K562 (cell line): ENCODE measurements around the gene HJV. TPM values are rescaled to one million over a fixed set of nuclear protein-coding genes. Genes with fewer than 3 reads are reported as not detected.
A peak's percentile ranks its signal among the peaks of the same experiment; 100 is the strongest.

Experiments
- ADNP ChIP-seq: fragments of 200-800 bp; sonication (Bioruptor generic); IDR thresholded peaks from 2 replicates; pipeline ENCODE4 v1.6.1; 2016; ENCODE audit warnings: missing genetic modification characterization, missing compliant biosample characterization
- ARNT ChIP-seq, 2 experiments: fragments of 450-650 bp; IDR thresholded peaks; 2 replicates each; pipeline ENCODE4 v1.6.1; 2016; ENCODE audit warnings: mild to moderate bottlenecking in 1 of 2
- ATF2 ChIP-seq: sonication (generic); formaldehyde crosslinking; IDR thresholded peaks from 2 replicates; pipeline ENCODE4 v1.8.1; 2022; ENCODE audit warnings: missing genetic modification reagents
- BCLAF1 ChIP-seq, 2 experiments: fragments of 450-650 bp in 1 of 2; IDR thresholded peaks; 2 replicates each; pipeline ENCODE4 v1.6.1; 2011 to 2017; ENCODE audit warnings: low read depth in 2 of 2, antibody characterized with exemption in 1 of 2, borderline replicate concordance in 1 of 2, low read length in 1 of 2, mild to moderate bottlenecking in 1 of 2, mixed read lengths in 1 of 2; ENCODE audit not compliant: control insufficient read depth in 1 of 2
- DLX4 ChIP-seq: fragments of 250-450 bp; sonication (Bioruptor Pico); IDR thresholded peaks from 2 replicates; pipeline ENCODE4 v1.6.1; 2021; ENCODE audit warnings: mild to moderate bottlenecking
- E2F3 ChIP-seq: fragments of 250-450 bp; sonication (Bioruptor Pico); IDR thresholded peaks from 2 replicates; pipeline ENCODE4 v1.4.0; 2020; ENCODE audit warnings: mild to moderate bottlenecking
- ERF ChIP-seq: fragments of 450-650 bp; formaldehyde crosslinking; IDR thresholded peaks from 2 replicates; pipeline ENCODE4 v1.4.0; 2020; ENCODE audit warnings: mild to moderate bottlenecking, mixed read lengths
- EWSR1 ChIP-seq: fragments of 450-650 bp; IDR thresholded peaks from 2 replicates; pipeline ENCODE4 v1.6.1; 2018; ENCODE audit warnings: borderline replicate concordance, mild to moderate bottlenecking, low read depth, moderate library complexity; ENCODE audit not compliant: partially characterized antibody
- FOXJ2 ChIP-seq: fragments of 200-800 bp; sonication (Bioruptor generic); IDR thresholded peaks from 2 replicates; pipeline ENCODE4 v1.6.1; 2016; ENCODE audit warnings: missing genetic modification characterization, missing compliant biosample characterization
- KLF16 ChIP-seq: IDR thresholded peaks from 2 replicates; pipeline ENCODE4 v1.6.1; 2016; ENCODE audit warnings: antibody characterized with exemption
- MLX ChIP-seq, 2 experiments: fragments of 450-650 bp in 1 of 2; sonication (generic) in 1 of 2; formaldehyde crosslinking; conservative IDR thresholded peaks; 2 replicates each; pipeline versions ENCODE4 v1.4.0 to v1.8.1; 2020 to 2022; ENCODE audit warnings: mild to moderate bottlenecking in 1 of 2, missing genetic modification reagents in 1 of 2
- MTA1 ChIP-seq: fragments of 450-650 bp; IDR thresholded peaks from 2 replicates; pipeline ENCODE4 v1.6.1; 2017; ENCODE audit warnings: borderline replicate concordance
- RBM39 ChIP-seq: fragments of 200-400 bp; formaldehyde crosslinking; optimal IDR thresholded peaks from 2 replicates; pipeline ENCODE3; 2018; ENCODE audit warnings: low read depth, low read length
- RUNX1 ChIP-seq: sonication (generic); IDR thresholded peaks from 2 replicates; pipeline ENCODE4 v1.6.1; 2016; ENCODE audit warnings: antibody characterized with exemption, low read depth
- TSC22D4 ChIP-seq: fragments of 450-650 bp; IDR thresholded peaks from 2 replicates; pipeline ENCODE4 v1.6.1; 2016; ENCODE audit warnings: missing genetic modification characterization, missing biosample characterization, control low read depth
- ZBTB7A ChIP-seq: IDR thresholded peaks from 2 replicates; pipeline ENCODE4 v1.6.1; 2011; ENCODE audit warnings: low read depth, mild to moderate bottlenecking, low read length, moderate library complexity, borderline replicate concordance; ENCODE audit not compliant: control insufficient read depth
- ZFP91 ChIP-seq: sonication (generic); formaldehyde crosslinking; IDR thresholded peaks from 2 replicates; pipeline ENCODE4 v1.8.0; 2022; ENCODE audit warnings: mild to moderate bottlenecking, missing genetic modification reagents
- ZNF395 ChIP-seq: fragments of 200-800 bp; sonication (Bioruptor generic); IDR thresholded peaks from 2 replicates; pipeline ENCODE4 v1.6.1; 2017; ENCODE audit warnings: missing genetic modification characterization, missing compliant biosample characterization
- ZNF584 ChIP-seq: fragments of 200-800 bp; sonication (Bioruptor generic); IDR thresholded peaks from 2 replicates; pipeline ENCODE4 v1.6.1; 2016; ENCODE audit warnings: low read depth, mild to moderate bottlenecking, missing genetic modification characterization, missing compliant biosample characterization
- polyA plus RNA-seq, 8 experiments: library from polyadenylated mRNA; depleted of rRNA in 4 of 8; stranded (reverse) in 5 of 8; unstranded in 3 of 8; fragments of >200 nt; fragmentation: Nextera tagmentation in 2 of 8; fragmentation: Illumina TruSeq in 1 of 8; extraction: Ambion mirVana in 2 of 8; extraction: Trizol in 1 of 8; gene quantifications; 2 replicates each; pipeline versions ENCODE4 v1.2.1 to v1.2.3, GENCODE V29; 2011 to 2014; ENCODE audit warnings: inconsistent platforms in 1 of 8, missing spikeins in 1 of 8
- total RNA-seq, 7 experiments: library from RNA; depleted of rRNA in 6 of 7; stranded (reverse); fragments of >200 nt in 6 of 7; fragmentation: Illumina TruSeq in 2 of 7; extraction: Trizol in 2 of 7; gene quantifications; 2 replicates each; pipeline versions ENCODE4 v1.2.1 to v1.2.3, GENCODE V29; 2011 to 2021; ENCODE audit warnings: low replicate concordance in 1 of 7

Gene HJV
- total and polyA plus RNA-seq, 9 of the 15 experiments (the other 6 are each of a cell fraction or from before 2014, with no cell fraction given): 1.0 to 6.6 (median 2.4) TPM

GRCh38 chr1:145995964-145996432 is 25.5 kb downstream of the HJV start (continued):
- TF ChIP-seq DLX4 (CRISPR knock-in tag) (peak; percentile 46; the same call in 1 of the 2 replicates), TSC22D4 (tag) (no peak), ATF2 (CRISPR knock-in tag) (no peak), EWSR1 (no peak), BCLAF1 (IDR thresholded peaks at IDR 0.05; ENCODE audit: borderline replicate concordance in 1 of 2, control insufficient read depth in 1 of 2, low read depth in 2 of 2, low read length in 1 of 2) (0 out of 4 replicates have a peak, but pooled peaks of 1 of the 2 experiments have one; percentile 60), RBM39 (no peak), ARNT (IDR thresholded peaks at IDR 0.05) (peak; percentile 72 to 90; a peak in 3 of 4 replicates), ZBTB7A (peak; percentile 78), RUNX1 (no peak), KLF16 (no peak), ERF (CRISPR knock-in tag) (peak; percentile 70; the same call in 1 of the 2 replicates), ZNF584 (CRISPR knock-in tag) (0 out of 2 replicates have a peak, but pooled peaks have one; percentile 13), ADNP (tag) (no peak), ZNF395 (CRISPR knock-in tag) (no peak; the same call in 1 of the 2 replicates), E2F3 (CRISPR knock-in tag) (no peak), MTA1 (0 out of 2 replicates have a peak, but pooled peaks have one; percentile 16), ZFP91 (0 out of 2 replicates have a peak, but pooled peaks have one; percentile 48), MLX (CRISPR knock-in tag; conservative IDR thresholded peaks at IDR 0.05) (no peak), FOXJ2 (tag) (no peak)
